Subcutaneous adipose tissue (tissue), 4 donors: ENCODE results near the gene KRT82. TPM values are rescaled to one million over a fixed set of nuclear protein-coding genes. Genes with fewer than 3 reads are reported as not detected.

Experiments used
- total RNA-seq, 4 donors: library from RNA; depleted of rRNA; stranded (reverse); fragments of >200 nt; gene quantifications; one replicate each; pipeline ENCODE4 v1.1.0, GENCODE V29; 2016
- TF ChIP-seq, protein P1 (sequence below): fragments of 450-650 bp; IDR thresholded peaks from one replicate; pipeline ENCODE4 v1.5.1; 2016; ENCODE audit warnings: low read depth, mild to moderate bottlenecking, control low read depth, antibody characterized with exemption, moderate library complexity

Gene KRT82
- total RNA-seq, 4 donors from 2014 or later: not detected

GRCh38 chr12:52414936-52415335 is 8.8 kb upstream of the KRT82 start:
- TF ChIP-seq, protein P1, sequence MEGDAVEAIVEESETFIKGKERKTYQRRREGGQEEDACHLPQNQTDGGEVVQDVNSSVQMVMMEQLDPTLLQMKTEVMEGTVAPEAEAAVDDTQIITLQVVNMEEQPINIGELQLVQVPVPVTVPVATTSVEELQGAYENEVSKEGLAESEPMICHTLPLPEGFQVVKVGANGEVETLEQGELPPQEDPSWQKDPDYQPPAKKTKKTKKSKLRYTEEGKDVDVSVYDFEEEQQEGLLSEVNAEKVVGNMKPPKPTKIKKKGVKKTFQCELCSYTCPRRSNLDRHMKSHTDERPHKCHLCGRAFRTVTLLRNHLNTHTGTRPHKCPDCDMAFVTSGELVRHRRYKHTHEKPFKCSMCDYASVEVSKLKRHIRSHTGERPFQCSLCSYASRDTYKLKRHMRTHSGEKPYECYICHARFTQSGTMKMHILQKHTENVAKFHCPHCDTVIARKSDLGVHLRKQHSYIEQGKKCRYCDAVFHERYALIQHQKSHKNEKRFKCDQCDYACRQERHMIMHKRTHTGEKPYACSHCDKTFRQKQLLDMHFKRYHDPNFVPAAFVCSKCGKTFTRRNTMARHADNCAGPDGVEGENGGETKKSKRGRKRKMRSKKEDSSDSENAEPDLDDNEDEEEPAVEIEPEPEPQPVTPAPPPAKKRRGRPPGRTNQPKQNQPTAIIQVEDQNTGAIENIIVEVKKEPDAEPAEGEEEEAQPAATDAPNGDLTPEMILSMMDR: no peak

- TF ChIP-seq, protein P1: no peak
Measured at GRCh38 chr12:52413782-52414345, 7.7 kb upstream of the KRT82 start.

GRCh38 chr12:52413202-52413601 is 7.1 kb upstream of the KRT82 start:
- TF ChIP-seq, protein P1: no peak

DNA sequence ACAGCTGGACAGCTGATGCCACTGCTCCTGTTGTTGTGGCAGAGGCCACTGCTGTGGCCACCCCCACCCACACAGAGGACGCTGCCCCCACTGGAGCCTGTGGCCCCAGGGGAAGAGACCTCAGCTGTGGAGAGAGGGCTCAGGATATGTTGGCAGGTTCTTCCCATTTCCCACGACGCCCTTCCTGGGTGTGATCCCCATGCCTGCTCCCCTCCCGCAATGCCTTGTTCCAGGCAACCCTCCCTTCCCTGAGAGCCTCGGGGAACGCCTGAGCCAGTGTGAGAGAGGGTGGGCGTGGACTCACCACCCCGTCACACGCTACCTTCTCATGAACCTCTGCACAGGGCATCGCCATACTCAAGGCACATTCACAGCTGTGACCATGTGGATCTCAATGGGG is 5.7 kb upstream of the KRT82 start:
- TF ChIP-seq, protein P1: no peak

GRCh38 chr12:52407918-52408317 is 1.8 kb upstream of the KRT82 start:
- TF ChIP-seq, protein P1: no peak

DNA sequence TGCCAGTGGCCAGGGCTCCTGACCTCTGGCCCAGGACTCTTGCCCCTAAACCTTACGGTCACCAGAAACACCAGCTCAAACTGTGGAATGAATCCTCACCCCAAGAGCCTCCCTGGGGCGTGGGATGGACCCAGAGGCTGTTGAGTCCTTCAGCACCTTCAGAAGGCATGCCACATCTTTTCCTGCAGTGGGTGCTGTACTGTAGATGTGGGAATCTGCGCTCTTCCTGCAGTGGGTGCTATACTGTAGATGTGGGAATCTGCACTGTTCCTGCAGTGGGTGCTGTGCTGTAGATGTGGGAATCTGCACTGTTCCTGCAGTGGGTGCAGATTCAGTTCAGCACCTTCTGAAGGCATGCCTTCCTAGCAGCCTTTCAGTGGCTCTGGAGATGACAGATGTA is 1.2 kb downstream of the KRT82 start:
- TF ChIP-seq, protein P1: no peak

- TF ChIP-seq, protein P1: no peak
Measured at GRCh38 chr12:52403561-52403960, 2.6 kb downstream of the KRT82 start.
